Karpas-422 (cell line): ENCODE data around the gene ZNF441. TPM values are rescaled to one million over a fixed set of nuclear protein-coding genes. Genes with fewer than 3 reads are reported as not detected.
"Not testable (repeated sequence)": the region's sequence is repeated elsewhere in the genome, so short reads cannot be mapped to it uniquely, and the experiment has no call there.

Source experiments
- DNase-seq: peaks from one replicate; pipeline ENCODE4 v3.0.0-alpha.2; 2015
- H2AFZ ChIP-seq: fragments of 200-600 bp; sonication (generic); 2 replicates; pipeline ENCODE4 v1.6.1; 2014; ENCODE audit warnings: antibody characterized with exemption, low read length, mixed read lengths
- H3K27ac ChIP-seq: fragments of 200-600 bp; sonication (generic); 2 replicates; pipeline ENCODE4 v1.5.1; 2014; ENCODE audit warnings: mild to moderate bottlenecking, low read length, moderate library complexity
- H3K27me3 ChIP-seq: fragments of 200-600 bp; sonication (generic); 2 replicates; pipeline ENCODE4 v1.6.1; 2014; ENCODE audit warnings: low read length, mixed read lengths
- H3K36me3 ChIP-seq: fragments of 200-600 bp; sonication (generic); 2 replicates; pipeline ENCODE4 v1.6.1; 2014; ENCODE audit warnings: low read length, mixed read lengths; ENCODE audit not compliant: insufficient read depth
- H3K4me1 ChIP-seq: fragments of 200-600 bp; sonication (generic); 2 replicates; pipeline ENCODE4 v1.6.1; 2014; ENCODE audit warnings: mild to moderate bottlenecking, low read length, mixed read lengths
- H3K4me2 ChIP-seq: fragments of 200-600 bp; sonication (generic); 2 replicates; pipeline ENCODE4 v1.6.1; 2014; ENCODE audit warnings: low read length, low read depth, mild to moderate bottlenecking; ENCODE audit not compliant: poor library complexity, severe bottlenecking
- H3K4me3 ChIP-seq: fragments of 200-600 bp; sonication (generic); 2 replicates; pipeline ENCODE4 v1.5.1; 2014; ENCODE audit warnings: mild to moderate bottlenecking, antibody characterized with exemption, low read length, mixed read lengths
- H3K79me2 ChIP-seq: fragments of 200-600 bp; sonication (generic); 2 replicates; pipeline ENCODE4 v1.6.1; 2014; ENCODE audit warnings: mild to moderate bottlenecking, low read length, mixed read lengths
- H3K9ac ChIP-seq: fragments of 200-600 bp; sonication (generic); 2 replicates; pipeline ENCODE4 v1.6.0; 2014; ENCODE audit warnings: low read length
- H3K9me2 ChIP-seq: fragments of 200-600 bp; sonication (generic), shearing (Covaris generic); replicated peaks from 2 replicates; pipeline ENCODE4 v1.6.0; 2014; ENCODE audit warnings: mild to moderate bottlenecking, low read length, moderate library complexity; ENCODE audit not compliant: insufficient read depth
- H3K9me3 ChIP-seq: fragments of 300-700, 200-600 bp; sonication (generic); 2 replicates; pipeline ENCODE4 v1.6.1; 2014; ENCODE audit warnings: low read length, mixed read lengths
- H4K20me1 ChIP-seq: fragments of 200-600 bp; sonication (generic); 2 replicates; pipeline ENCODE4 v1.6.1; 2014; ENCODE audit warnings: mild to moderate bottlenecking, antibody characterized with exemption, low read length, low read depth; ENCODE audit not compliant: insufficient read depth
- total RNA-seq: library from RNA; depleted of rRNA; stranded (reverse); fragments of >200 nt; shearing (Covaris generic); gene quantifications from 2 replicates; pipeline ENCODE4 v1.2.3, GENCODE V29; 2014; ENCODE audit warnings: low replicate concordance

The ZNF441 gene
- total RNA-seq, 1 experiment from 2014 or later = 16.4 TPM

- no peaks in the 10 kb centered on the region for H4K20me1 ChIP-seq
- H3K9me2 ChIP-seq = no peaks in the 10 kb centered on the region
- H3K27me3 ChIP-seq = no peaks in the 10 kb centered on the region
- H3K36me3 ChIP-seq = no peaks in the 10 kb centered on the region
- peaks cover 7% of the 10 kb centered on the region; the same call in 1 of the 2 replicates for H3K79me2 ChIP-seq
- H3K4me2 ChIP-seq = no peak overlapping the region
- no peak overlapping the region for H3K4me3 ChIP-seq
- H3K27ac ChIP-seq = no peak overlapping the region
- H3K9ac ChIP-seq = no peak overlapping the region
- no peaks in the 10 kb centered on the region for H3K9me3 ChIP-seq
- H3K4me1 ChIP-seq = peaks cover 11% of the 10 kb centered on the region
- H2AFZ ChIP-seq = no peak overlapping the region
- no peak for DNase-seq
These were observed 3.7 kb upstream of the ZNF441 start for GRCh38 chr19:11763117-11763516.

- DNase-seq = no peak
- no peaks in the 10 kb centered on the region for H3K9me2 ChIP-seq
- no peak overlapping the region for H3K4me3 ChIP-seq
- H3K4me1 ChIP-seq = peaks cover 15% of the 10 kb centered on the region
- no peak overlapping the region for H3K27ac ChIP-seq
- H3K9me3 ChIP-seq = no peaks in the 10 kb centered on the region
- H3K27me3 ChIP-seq = no peaks in the 10 kb centered on the region
- no peak overlapping the region for H2AFZ ChIP-seq
- H3K36me3 ChIP-seq = peaks cover under 1% of the 10 kb centered on the region; the same call in 1 of the 2 replicates
- H4K20me1 ChIP-seq = no peaks in the 10 kb centered on the region
- H3K9ac ChIP-seq = no peak overlapping the region
- H3K4me2 ChIP-seq = no peak overlapping the region
- peaks cover 12% of the 10 kb centered on the region; the same call in 1 of the 2 replicates for H3K79me2 ChIP-seq
These were observed 3.2 kb upstream of the ZNF441 start for GRCh38 chr19:11763611-11764010.

GRCh38 chr19:11767633-11768133, 883 bp downstream of the ZNF441 start:
- H3K27ac ChIP-seq = no peak overlapping the region
- H3K36me3 ChIP-seq = peaks cover 11% of the 10 kb centered on the region; the same call in 1 of the 2 replicates
- H3K79me2 ChIP-seq = peaks cover 30% of the 10 kb centered on the region
- H3K4me2 ChIP-seq = peak overlapping the region; percentile 98
- H2AFZ ChIP-seq = peak overlapping the region; percentile 99
- H3K9me3 ChIP-seq = peaks cover 12% of the 10 kb centered on the region
- no peaks in the 10 kb centered on the region for H3K27me3 ChIP-seq
- peak overlapping the region; percentile 98 for H3K4me3 ChIP-seq
- no peaks in the 10 kb centered on the region for H3K9me2 ChIP-seq
- peak; percentile 63 for DNase-seq
- H3K4me1 ChIP-seq = peaks cover 15% of the 10 kb centered on the region
- peak overlapping the region; percentile 90 for H3K9ac ChIP-seq
- no peaks in the 10 kb centered on the region for H4K20me1 ChIP-seq

- H3K4me3 ChIP-seq = no peak overlapping the region
- no peak for DNase-seq
- peaks cover 26% of the 10 kb centered on the region for H3K9me3 ChIP-seq
- no peak overlapping the region for H3K9ac ChIP-seq
- peaks cover 15% of the 10 kb centered on the region for H3K4me1 ChIP-seq
- no peak overlapping the region for H3K4me2 ChIP-seq
- H3K79me2 ChIP-seq = peaks cover 39% of the 10 kb centered on the region
- H2AFZ ChIP-seq = no peak overlapping the region
- no peaks in the 10 kb centered on the region for H3K27me3 ChIP-seq
- H3K9me2 ChIP-seq = no peaks in the 10 kb centered on the region
- no peak overlapping the region for H3K27ac ChIP-seq
- no peaks in the 10 kb centered on the region for H4K20me1 ChIP-seq
- H3K36me3 ChIP-seq = peaks cover 14% of the 10 kb centered on the region; the same call in 1 of the 2 replicates
These were observed 3.2 kb downstream of the ZNF441 start for GRCh38 chr19:11769995-11770394.

GRCh38 chr19:11771520-11771919, 4.7 kb downstream of the ZNF441 start:
- H3K27ac ChIP-seq = not testable (repeated sequence)

GRCh38 chr19:11776669-11777068, 9.9 kb downstream of the ZNF441 start:
- not testable (repeated sequence) for H2AFZ ChIP-seq, H3K9me2 ChIP-seq, H3K79me2 ChIP-seq, H3K4me2 ChIP-seq, H3K4me3 ChIP-seq, DNase-seq, H4K20me1 ChIP-seq, H3K9ac ChIP-seq, H3K27ac ChIP-seq, H3K27me3 ChIP-seq, H3K4me1 ChIP-seq
- H3K36me3 ChIP-seq = peaks cover 43% of the 10 kb centered on the region
- peaks cover 49% of the 10 kb centered on the region for H3K9me3 ChIP-seq

More at GRCh38 chr19:11771520-11771919, 4.7 kb downstream of the ZNF441 start:
- H3K27me3 ChIP-seq, H3K4me2 ChIP-seq, H4K20me1 ChIP-seq, H3K9ac ChIP-seq, H2AFZ ChIP-seq, H3K9me2 ChIP-seq, H3K4me3 ChIP-seq: not testable (repeated sequence)
- H3K9me3 ChIP-seq = peaks cover 35% of the 10 kb centered on the region
- H3K36me3 ChIP-seq = peaks cover 14% of the 10 kb centered on the region; the same call in 1 of the 2 replicates
- peak; percentile 58 for DNase-seq
- peaks cover 40% of the 10 kb centered on the region for H3K79me2 ChIP-seq
- H3K4me1 ChIP-seq = peaks cover 13% of the 10 kb centered on the region

- Histone ChIP-seq H3K4me3 (no peak overlapping the region), H3K9ac (no peak overlapping the region), H3K9me2 (no peaks in the 10 kb centered on the region), H3K4me1 (no peaks in the 10 kb centered on the region), H4K20me1 (no peaks in the 10 kb centered on the region), H3K27ac (no peak overlapping the region), H3K9me3 (peaks cover 60% of the 10 kb centered on the region), H2AFZ (no peak overlapping the region), H3K27me3 (no peaks in the 10 kb centered on the region), H3K36me3 (peaks cover 59% of the 10 kb centered on the region), H3K79me2 (no peaks in the 10 kb centered on the region), H3K4me2 (no peak overlapping the region)
- no peak for DNase-seq
These were observed 13.7 kb downstream of the ZNF441 start for GRCh38 chr19:11780431-11781020.

GRCh38 chr19:11781295-11782057, 14.7 kb downstream of the ZNF441 start:
- H3K36me3 ChIP-seq = peaks cover 59% of the 10 kb centered on the region

More at GRCh38 chr19:11781295-11782057, 14.7 kb downstream of the ZNF441 start:
- Histone ChIP-seq H3K27ac (no peak overlapping the region), H4K20me1 (no peaks in the 10 kb centered on the region), H2AFZ (no peak overlapping the region), H3K79me2 (no peaks in the 10 kb centered on the region), H3K4me3 (no peak overlapping the region), H3K4me2 (no peak overlapping the region), H3K9ac (no peak overlapping the region), H3K4me1 (no peaks in the 10 kb centered on the region), H3K27me3 (no peaks in the 10 kb centered on the region), H3K9me3 (peaks cover 53% of the 10 kb centered on the region), H3K9me2 (no peaks in the 10 kb centered on the region)
- no peak for DNase-seq
